OCI-LY3 (cell line): Measurements from ENCODE around the gene BST1.

Source experiments
- H2AFZ ChIP-seq: fragments of 200-600, 300-600 bp; shearing (Covaris generic); 2 replicates; pipeline ENCODE4 v1.6.0; 2014; ENCODE audit warnings: antibody characterized with exemption, low read depth, low read length
- H3K27ac ChIP-seq: fragments of 200-600, 300-600 bp; sonication (generic); 2 replicates; pipeline ENCODE4 v1.5.1; 2014; ENCODE audit warnings: mild to moderate bottlenecking, low read length, moderate library complexity, mixed read lengths
- H3K27me3 ChIP-seq: fragments of 200-600, 300-600 bp; sonication (generic); 2 replicates; pipeline ENCODE4 v1.6.1; 2014; ENCODE audit warnings: low read depth, low read length, mixed read lengths
- H3K36me3 ChIP-seq: fragments of 200-600, 300-600 bp; sonication (generic); replicated peaks from 2 replicates; pipeline ENCODE3; 2014; ENCODE audit warnings: low read depth, low read length, mixed read lengths
- H3K4me1 ChIP-seq: fragments of 300-600, 200-600 bp; sonication (generic); 2 replicates; pipeline ENCODE4 v1.6.1; 2014; ENCODE audit warnings: low read length, mixed read lengths
- H3K4me2 ChIP-seq: fragments of 200-600, 300-600 bp; sonication (generic); 2 replicates; pipeline ENCODE4 v1.6.1; 2014; ENCODE audit warnings: low read length, mixed read lengths
- H3K4me3 ChIP-seq: fragments of 300-600, 200-600 bp; sonication (generic); 2 replicates; pipeline ENCODE4 v1.5.1; 2014; ENCODE audit warnings: antibody characterized with exemption, mild to moderate bottlenecking, low read length, moderate library complexity
- H3K79me2 ChIP-seq: fragments of 300-600, 200-600 bp; shearing (Covaris generic); 2 replicates; pipeline ENCODE4 v1.6.1; 2014; ENCODE audit warnings: mild to moderate bottlenecking, low read length, mixed read lengths
- H3K9ac ChIP-seq: fragments of 300-600, 200-600 bp; shearing (Covaris generic); 2 replicates; pipeline ENCODE4 v1.6.0; 2014; ENCODE audit warnings: mild to moderate bottlenecking, low read length, moderate library complexity
- H3K9me3 ChIP-seq: fragments of 200-600, 300-600 bp; shearing (Covaris generic); 2 replicates; pipeline ENCODE4 v1.6.1; 2014; ENCODE audit warnings: low read length, mixed read lengths; ENCODE audit not compliant: insufficient read depth
- H4K20me1 ChIP-seq: fragments of 200-600, 300-600 bp; sonication (generic); 2 replicates; pipeline ENCODE4 v1.6.1; 2016; ENCODE audit warnings: low read length, mixed read lengths; ENCODE audit not compliant: insufficient read depth
- CTCF ChIP-seq: fragments of 200-600, 300-600 bp; sonication (generic); IDR thresholded peaks from 2 replicates; pipeline ENCODE4 v1.5.1; 2014; ENCODE audit warnings: antibody characterized with exemption, low read length, low read depth
- EZH2phosphoT487 ChIP-seq: fragments of 200-600 bp; shearing (Covaris generic); IDR thresholded peaks from 2 replicates; pipeline ENCODE4 v1.6.1; 2018; ENCODE audit warnings: antibody characterized with exemption, mixed run types, low read depth

Gene BST1

DNA sequence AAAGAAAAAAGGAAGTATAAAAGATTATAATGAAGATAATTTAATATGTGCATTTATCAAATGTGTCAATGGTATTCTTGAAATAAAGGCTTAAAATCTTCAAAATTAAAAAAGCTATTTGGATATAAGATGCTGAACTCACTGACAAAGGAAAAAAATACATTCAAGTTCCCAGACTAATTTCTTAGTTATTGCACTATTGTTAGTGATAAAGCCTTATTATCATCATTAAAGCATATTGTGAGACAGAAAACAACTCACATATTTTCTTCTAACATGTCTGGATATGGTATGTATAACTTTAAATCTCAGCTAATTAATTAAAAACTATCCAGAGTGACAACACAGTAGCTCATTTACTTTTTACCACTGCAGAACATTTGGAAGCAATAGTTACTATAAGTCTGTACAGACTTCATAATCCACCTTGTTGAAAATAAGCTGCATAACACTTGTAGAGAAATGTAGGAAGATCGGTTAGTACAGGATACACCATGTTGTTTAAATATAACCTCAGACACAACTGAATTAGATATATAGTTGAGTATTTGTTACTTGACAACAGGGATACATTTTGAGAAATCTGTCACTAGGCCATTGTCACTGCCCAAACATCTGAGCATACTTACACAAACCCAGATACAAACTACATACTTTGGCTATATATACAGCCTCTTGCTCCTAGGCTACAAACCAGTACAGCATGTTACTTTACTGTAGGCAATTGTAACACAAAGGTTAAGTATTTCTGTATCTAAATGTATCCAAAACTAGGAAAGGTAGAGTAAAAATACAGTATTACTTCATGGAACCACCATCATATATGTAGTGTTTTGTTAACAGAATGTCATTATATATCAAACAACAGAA, 34.1 kb upstream of the BST1 start:
- Histone ChIP-seq H3K9ac (no peak overlapping the region), H3K79me2 (peaks cover 6% of the 10 kb centered on the region; the same call in 1 of the 2 replicates), H3K4me2 (no peak overlapping the region), H3K36me3 (peaks cover 3% of the 10 kb centered on the region), H4K20me1 (no peaks in the 10 kb centered on the region), H3K4me3 (no peak overlapping the region), H2AFZ (no peak overlapping the region), H3K9me3 (no peaks in the 10 kb centered on the region), H3K4me1 (no peaks in the 10 kb centered on the region), H3K27me3 (no peaks in the 10 kb centered on the region), H3K27ac (no peak overlapping the region)
- no peak for TF ChIP-seq CTCF
- TF ChIP-seq EZH2phosphoT487 = no peak

GRCh38 chr4:15670576-15670975, 32.3 kb upstream of the BST1 start:
- no peaks in the 10 kb centered on the region for H3K27me3 ChIP-seq
- H3K4me2 ChIP-seq = no peak overlapping the region
- H3K4me1 ChIP-seq = peaks cover 6% of the 10 kb centered on the region; the same call in 1 of the 2 replicates
- H3K9ac ChIP-seq = no peak overlapping the region
- H2AFZ ChIP-seq = no peak overlapping the region
- H3K4me3 ChIP-seq = no peak overlapping the region
- peaks cover 3% of the 10 kb centered on the region for H3K36me3 ChIP-seq
- H4K20me1 ChIP-seq = no peaks in the 10 kb centered on the region
- TF ChIP-seq EZH2phosphoT487 (no peak), CTCF (no peak)
- no peak overlapping the region for H3K27ac ChIP-seq
- peaks cover 10% of the 10 kb centered on the region; the same call in 1 of the 2 replicates for H3K79me2 ChIP-seq
- H3K9me3 ChIP-seq = no peaks in the 10 kb centered on the region

DNA sequence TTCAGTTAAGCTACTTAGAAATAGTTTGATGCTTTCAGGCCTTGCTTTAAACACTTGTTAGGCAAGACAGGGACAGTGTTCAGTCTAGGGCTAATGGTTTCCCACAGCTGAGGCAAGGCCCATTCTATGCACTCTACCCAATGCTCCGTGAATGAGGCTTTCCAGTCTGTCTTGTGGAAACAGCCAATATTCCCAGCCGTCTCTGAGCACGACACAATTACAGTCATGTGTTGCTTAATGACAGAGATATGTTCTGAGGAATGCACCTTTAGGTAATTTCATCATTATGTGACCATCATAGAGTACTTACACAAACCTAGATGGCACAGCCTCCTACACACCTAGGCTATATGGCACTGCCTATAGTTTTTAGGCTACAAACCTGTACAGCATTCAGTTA, 30.8 kb upstream of the BST1 start:
- Histone ChIP-seq H2AFZ (no peak overlapping the region), H3K9ac (no peak overlapping the region), H3K4me2 (no peak overlapping the region), H3K4me1 (peaks cover 6% of the 10 kb centered on the region; the same call in 1 of the 2 replicates), H3K27me3 (no peaks in the 10 kb centered on the region), H4K20me1 (no peaks in the 10 kb centered on the region), H3K79me2 (peaks cover 10% of the 10 kb centered on the region; the same call in 1 of the 2 replicates), H3K9me3 (no peaks in the 10 kb centered on the region), H3K27ac (no peak overlapping the region), H3K4me3 (no peak overlapping the region), H3K36me3 (peaks cover under 1% of the 10 kb centered on the region)
- TF ChIP-seq CTCF = no peak
- TF ChIP-seq EZH2phosphoT487 = no peak

DNA sequence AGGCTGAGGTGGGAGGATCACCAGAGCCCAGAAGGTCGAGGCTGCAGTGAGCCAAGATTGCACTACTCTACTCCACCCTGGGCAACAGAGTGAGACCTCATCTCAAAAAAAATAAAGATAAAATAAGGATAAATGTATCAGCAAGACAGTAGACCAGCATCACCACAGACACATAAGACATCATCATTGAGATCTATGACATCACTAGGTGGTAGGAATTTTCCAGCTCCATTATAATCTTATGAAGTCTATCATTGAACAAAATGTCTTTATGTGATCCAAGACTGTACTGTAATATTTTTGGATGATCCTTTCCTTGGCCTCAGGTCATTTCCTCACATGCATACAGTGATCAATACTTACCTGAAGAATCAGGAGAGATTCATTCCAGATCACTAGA, 29.5 kb upstream of the BST1 start:
- Histone ChIP-seq H3K27ac (no peak overlapping the region), H3K27me3 (no peaks in the 10 kb centered on the region), H3K36me3 (no peaks in the 10 kb centered on the region), H2AFZ (no peak overlapping the region), H3K4me1 (peaks cover 6% of the 10 kb centered on the region; the same call in 1 of the 2 replicates), H3K4me3 (no peak overlapping the region), H4K20me1 (no peaks in the 10 kb centered on the region), H3K9ac (no peak overlapping the region), H3K9me3 (no peaks in the 10 kb centered on the region), H3K4me2 (no peak overlapping the region), H3K79me2 (peaks cover 18% of the 10 kb centered on the region; the same call in 1 of the 2 replicates)
- TF ChIP-seq EZH2phosphoT487 (no peak), CTCF (no peak)
